ENCODE measurements around the gene UBE3D.
"Not testable (repeated sequence)": the region's sequence is repeated elsewhere in the genome, so short reads cannot be mapped to it uniquely, and the experiment has no call there.

UBE3D gene

DNA sequence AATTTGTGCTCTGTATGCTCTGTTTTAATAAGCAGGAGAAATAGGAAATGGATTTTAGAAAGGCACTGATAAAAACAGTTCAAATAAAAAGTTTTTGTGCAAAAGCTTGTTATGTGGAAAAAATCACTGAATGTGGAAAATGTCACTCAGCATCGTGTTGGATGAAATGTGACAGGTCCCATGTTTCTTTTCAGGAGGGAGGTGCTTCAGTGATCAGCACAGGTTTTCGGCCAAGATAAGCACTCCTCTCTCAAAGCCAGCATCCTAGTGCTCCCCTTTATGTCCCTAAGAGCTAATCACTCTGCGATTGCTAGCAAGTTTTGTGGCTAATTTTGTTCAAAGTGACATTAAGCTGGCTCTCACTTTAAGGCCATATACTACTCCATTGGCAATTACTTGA, 12.0 kb downstream of the UBE3D start:
- DNase-seq = no peak

DNA sequence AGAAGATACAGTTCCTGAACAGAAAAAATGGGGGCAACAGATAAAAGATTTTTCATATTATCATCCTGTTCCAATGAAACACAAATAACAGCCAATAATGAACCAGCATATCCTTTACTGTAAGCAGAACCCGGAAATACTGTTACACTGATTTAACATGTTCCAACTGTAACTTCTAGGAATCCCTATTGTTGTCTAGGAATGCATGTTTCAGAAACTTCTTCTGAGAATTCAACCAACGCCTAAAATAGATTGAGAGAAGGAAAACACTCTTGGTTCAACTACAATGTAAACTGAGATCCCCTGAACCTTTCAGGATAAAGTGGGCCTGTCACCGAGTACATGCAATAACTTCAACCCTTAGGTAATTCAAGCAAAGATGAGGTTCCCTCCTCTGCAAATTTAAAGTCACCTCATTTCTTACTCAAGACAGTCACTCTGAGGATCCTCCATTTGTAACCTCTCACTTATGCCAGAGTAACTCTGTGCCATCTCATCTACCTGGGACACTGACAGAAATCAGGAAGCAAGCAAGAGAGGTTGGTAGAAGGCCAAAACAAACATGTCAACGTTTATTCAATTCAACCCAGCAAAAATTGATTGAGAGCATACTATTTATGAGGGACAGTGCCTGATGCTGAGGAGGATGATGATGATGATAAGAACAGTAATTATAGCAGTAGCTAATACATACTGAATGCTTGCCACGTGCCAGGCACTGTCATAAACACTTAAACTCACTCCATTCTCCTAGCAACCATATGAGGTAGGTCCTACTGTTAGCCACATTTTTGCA, 14.1 kb downstream of the UBE3D start:
- no peak for DNase-seq

DNA sequence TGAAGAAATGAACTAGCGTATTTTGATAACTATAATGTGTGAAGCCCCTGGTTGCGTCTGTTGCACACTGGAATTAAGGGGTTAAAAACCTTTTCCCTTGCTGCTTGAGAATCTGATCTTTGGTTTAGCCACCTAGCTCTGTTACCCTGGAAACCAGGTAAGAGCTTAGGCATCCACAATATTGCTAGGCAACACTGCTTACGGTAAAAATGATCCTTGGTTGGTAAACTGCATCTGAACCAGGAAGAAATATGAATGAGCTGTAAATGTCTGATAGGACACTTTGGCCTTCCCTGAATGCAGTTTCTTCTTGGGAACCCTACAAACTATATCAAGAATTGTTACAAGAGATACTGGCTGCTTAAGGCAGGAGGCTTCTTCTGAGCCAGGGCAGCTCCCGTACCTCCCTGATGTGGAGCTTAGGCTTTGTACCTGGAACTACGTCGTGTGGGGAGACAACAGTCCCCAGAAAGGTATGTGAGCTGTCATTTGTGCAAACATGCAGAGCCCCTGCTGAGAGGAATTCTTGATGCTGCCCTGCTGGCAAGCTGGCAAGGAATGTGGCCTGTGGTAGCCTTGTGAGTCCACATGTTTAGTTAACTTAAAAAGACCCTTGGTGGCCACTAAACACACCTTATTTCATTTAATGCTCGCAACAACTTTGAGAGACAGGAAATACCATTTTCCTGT, 18.4 kb downstream of the UBE3D start:
- DNase-seq = no peak

DNA sequence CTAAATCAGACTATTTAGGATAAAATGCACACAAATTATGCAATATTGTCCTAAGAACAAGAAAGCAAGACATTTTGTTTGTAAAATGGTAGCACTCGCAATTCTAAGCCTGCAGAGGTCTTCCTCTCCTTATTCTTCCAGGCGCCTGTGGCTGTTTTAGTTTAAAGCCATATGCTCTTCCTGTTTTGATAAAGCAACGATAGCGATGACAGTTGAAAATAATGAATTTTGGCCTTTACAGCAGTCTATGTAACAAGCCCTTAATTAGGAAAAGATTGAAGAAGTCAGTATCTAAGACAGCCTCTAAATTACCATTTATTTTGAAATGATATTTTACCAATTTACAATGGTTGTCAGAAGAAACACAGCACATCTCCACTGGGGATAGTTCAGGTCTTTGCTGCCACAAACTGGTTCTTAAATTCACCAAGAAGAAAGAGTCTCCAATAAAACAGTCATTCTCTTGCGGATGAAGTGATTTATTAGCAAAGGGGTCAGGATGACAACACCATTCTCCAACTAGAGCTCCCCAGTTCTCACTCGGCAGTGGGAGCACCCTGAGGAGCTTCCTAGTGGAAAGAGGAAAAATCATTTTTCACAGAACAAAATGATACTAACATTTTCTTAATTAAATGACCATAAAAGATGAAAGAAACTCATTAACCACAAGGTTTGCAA, 21.4 kb downstream of the UBE3D start:
- DNase-seq = no peak

DNA sequence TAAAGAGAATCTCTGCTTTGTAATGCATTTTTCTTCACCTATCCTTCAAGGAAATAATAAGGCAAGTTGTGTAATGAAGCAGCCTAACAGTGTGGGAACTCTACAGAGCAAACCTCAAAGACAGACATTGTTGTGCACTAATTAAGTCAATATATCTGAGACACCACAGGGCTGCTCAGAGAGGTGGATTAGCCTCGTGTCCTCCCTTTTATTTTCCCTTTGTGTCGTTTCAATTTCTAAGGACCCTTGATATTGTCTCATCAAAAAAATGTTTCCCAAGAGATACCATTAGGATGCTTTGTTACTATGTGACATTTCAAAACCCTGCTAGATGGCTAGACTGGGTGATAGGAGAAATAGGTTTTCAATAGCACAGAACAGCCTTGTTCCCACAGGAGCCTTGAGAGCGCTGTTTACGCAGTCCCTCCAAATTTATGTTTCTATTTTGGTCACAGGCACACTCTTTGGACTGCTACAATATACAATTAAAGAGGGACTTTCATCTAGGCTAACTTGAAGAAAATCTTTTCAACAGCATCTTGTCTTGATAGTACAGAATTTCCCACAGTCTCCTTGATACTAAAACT, 23.1 kb downstream of the UBE3D start:
- DNase-seq = no peak

DNA sequence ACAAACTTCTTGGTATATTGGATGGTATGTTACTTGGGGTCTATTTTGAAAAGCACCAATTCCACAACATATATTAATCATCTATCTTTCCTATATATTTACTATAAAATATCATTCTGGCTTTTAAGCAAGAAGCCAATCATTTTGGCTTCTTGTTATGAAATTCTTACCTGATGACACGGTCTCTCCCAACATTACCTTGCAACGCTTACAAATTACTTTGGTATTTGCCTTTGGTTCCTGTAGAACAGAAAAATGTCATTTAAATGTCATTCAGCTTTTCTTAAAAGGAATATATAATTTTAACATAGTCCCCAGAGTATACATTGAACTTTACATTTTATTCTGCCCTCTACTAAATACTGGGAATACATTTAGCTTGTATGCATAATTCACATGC, 27.4 kb downstream of the UBE3D start:
- DNase-seq = no peak

DNA sequence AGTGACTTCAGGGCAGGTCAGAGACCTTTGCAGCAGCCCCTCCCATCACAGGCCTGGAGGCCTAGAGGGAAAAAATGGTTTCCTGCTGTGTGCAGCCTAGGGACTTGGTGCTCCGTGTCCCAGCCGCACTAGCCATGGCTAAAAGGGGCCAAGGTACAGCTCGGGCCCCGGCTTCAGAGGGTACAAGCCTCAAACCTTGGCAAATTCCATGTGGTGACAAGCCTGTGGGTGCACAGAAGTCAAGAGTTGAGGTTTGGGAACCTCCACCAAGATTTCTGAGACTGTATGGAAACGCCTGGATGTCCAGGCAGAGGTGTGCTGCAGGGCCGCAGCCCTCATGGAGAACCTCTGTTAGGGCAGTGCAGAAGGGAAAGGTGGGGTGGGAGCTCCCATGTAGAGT, 34.0 kb downstream of the UBE3D start:
- DNase-seq = no peak

DNA sequence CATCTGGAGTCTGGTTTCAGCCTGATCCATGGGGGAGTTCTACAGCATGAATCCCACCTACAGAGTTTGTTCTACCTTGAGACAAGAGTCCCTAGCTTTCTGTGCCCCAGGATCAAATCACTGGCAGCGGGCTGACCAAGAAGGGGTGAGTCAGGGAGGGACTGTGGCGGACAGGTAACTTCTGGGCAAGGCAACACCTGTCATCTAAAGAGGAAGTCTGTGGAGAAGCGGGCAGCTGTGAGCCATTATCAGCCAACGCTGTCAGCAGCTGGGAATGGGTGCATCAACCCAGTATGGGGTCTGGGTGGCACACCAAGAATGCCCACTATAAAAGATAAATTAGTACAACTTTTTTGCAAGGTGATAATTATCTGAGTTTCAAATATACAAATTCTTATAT, 45.9 kb downstream of the UBE3D start:
- DNase-seq = no peak

DNA sequence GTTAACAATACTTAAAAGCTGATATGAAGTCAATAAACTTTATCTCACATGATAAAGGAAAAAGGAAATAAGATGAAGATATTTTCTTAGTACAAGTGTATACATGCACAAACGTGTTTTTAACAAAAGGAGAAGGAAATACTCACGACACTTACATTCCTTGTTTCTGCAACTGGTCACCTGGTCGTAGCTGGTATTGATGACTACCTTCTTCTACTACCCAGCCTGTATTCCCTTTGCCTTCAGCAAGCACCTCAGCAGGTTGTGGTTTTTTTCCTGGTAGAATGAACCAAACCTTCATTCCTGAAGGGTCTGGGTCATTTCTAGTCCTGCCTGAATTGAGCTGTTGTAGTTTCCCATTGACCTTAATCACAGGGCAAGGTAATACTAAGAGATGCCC, 54.5 kb downstream of the UBE3D start:
- DNase-seq = not testable (repeated sequence)

DNA sequence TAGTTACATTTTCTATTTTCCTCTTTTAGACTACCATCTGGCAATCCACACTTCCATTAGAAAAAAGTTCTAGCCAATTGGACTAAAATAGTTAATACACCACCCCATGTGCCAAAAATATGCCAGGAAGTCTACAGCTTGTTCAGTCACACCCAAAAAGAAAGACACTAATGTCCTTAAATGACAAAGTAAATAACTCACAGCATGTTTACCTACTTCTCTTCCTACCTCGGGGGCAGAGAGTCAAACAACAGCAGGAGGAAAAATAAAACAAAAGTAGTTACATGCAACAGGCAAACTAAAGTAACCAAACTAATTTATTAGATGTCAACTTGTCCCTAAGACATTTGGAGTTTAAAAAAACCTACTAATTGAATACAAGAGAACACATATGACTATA, 57.0 kb downstream of the UBE3D start:
- DNase-seq = no peak

DNA sequence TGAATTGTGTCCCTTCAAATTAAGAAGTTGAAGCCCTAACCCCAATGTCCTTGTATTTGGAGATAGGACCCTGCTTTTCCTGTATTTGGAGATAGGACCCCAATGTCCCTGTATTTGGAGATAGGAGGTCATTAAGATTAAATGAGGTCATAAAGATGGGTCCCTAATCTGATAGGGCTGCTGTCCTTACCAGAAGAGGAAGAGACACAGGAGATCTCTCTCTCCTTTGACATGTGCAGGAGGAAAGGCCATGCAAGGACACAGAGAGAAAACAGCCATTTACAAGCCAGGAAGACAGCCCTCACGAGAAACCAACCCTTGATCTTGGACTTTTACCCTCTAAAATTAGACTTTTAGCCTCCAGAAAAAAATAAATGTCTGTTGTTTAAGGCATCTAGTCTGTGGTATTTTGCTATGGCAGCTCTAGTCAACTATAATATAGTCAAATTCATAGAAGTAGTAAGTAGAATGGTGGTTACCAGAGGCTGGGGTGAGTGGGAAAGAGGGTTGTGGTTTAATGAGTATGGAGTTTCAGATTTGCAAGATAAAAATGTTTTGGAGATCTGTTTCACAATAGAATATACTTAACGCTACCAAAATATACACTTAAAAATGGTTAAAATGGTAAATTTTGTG, 59.3 kb downstream of the UBE3D start:
- no peak for DNase-seq

DNA sequence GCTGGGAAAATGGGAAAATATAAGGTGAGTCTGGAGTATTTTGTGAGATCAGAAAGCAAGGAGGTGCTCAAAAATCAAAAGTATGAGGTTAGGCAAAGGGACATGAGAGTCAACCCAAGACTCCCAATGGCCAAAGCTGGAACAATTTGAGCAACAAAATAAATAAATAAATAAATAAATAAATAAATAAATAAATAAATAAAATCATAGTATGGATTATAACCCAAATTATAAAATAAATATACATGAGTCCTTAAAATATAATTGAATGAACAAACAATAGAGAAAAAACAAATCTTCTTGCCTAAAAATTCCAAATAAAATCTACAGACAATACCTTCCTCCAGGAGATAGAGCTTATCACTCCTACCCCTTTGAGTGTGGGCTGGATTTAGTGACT, 69.5 kb downstream of the UBE3D start:
- DNase-seq = no peak

DNA sequence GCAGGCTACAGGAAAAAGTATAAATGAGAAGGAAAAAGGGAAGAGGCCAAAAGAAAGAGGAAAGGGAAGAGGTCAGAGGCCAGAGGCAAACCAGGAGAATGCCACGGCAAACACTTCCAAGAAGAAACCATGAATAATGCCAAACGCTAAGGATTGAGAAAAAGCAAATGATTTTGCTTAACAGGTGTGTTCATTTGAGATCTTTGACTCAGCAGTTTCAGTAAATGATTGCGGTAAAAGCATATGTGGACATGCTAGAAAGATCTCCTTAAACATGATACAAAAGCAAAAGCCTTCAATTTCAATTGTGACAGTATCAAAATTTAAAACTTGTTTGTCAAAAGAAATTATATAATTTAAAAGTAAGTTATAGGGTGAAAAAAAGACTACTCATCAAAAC, 70.6 kb downstream of the UBE3D start:
- no peak for DNase-seq

DNA sequence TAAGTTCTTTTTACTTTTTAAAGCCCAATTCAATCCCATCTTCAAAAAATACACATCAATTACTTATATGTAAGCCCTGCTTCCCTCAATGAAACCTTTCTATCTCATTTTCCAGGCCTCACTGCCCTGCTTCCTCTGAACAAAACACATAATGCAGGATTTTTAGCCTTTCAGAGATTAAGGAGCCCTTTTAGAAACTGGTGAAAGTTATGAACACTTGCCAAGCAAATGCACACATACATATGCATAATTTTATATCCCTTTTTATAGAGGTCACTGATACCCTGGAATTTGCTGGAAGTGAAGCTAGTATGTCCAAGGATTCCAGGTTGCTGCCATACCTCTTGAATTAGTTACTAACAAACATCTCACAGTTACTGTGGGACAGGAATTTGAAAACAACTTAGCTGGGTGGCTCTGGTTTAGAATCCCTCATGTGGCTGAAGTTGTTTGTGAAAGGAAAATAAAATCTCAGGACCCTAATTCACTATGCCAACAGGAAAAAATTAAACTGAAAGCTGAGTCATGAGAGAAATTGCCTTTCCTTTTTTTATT, 75.8 kb downstream of the UBE3D start:
- no peak for DNase-seq

DNA sequence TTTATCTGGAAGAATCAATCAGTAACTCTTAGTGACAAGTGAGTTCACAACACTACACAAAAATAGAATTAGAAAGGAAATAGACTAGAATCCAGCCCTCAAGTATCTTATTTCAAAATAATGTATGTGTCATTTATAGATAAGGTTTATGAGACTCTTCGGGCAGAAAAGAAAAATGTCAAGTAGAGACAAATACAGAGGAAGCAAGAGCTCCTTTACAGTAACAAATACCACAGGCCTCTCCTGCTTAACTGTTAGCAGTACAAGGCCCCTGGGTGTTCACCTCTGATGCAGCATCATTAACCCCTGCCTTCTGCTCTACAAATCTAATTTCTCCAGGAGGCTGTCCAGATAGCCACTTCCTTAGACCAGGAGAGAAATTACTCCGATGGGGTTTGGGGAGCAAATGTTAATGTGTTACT, 76.7 kb downstream of the UBE3D start:
- no peak for DNase-seq

DNA sequence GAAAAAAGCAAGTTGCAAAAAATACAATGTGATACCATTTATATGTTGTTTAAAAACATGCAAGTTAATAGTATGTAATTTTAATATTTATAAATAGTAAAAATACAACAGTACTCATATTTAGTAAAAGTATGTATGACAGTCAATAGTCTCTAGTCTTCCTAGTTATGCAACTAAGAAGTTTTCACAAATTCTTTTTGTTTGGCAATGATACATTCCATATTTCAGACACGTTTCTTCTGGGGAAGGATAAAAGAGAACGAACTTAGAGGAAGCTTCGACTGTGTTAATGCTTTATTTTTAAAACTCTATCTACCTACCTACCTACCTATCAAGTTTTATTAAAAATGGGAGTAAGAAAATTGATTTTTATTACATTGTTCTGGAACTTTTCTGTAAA, 77.7 kb downstream of the UBE3D start:
- no peak for DNase-seq

DNA sequence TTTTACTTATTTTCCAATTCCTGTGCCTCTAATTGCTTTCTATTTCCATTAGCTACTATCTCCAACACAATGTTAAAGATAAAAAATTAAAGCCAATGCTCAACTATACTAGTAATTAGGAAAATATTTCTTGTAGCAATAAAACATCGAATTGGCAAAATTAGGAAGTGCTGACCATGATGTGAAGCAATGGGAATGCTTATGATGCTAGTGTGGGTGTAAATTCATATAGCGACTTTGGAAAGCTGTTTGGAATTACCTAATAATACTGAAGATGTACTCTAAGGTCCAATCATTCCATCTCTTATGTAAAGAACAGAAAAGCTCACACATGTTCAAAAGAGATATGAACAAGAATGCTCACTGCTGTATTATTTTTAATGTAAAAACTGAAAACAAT, 78.2 kb downstream of the UBE3D start:
- DNase-seq = no peak

DNA sequence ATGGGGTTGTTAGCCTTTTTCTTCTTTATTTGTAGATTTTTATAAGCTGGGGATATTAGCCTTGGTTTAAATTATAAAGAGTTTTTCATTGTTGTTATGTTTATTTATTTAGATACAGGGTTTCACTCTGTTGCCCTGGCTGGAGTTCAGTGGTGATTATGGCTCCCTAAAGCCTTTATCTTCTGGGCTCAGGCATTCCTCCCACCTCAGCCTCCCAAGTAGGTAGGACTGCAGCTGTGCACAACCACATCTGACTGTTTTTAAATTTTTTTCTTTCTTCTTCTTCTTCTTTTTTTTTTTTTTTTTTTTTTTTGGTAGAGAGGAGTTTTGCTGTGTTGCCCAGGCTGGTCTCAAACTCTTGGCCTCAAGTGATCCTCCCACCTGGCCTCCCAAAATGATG, 80.9 kb downstream of the UBE3D start:
- DNase-seq = no peak

DNA sequence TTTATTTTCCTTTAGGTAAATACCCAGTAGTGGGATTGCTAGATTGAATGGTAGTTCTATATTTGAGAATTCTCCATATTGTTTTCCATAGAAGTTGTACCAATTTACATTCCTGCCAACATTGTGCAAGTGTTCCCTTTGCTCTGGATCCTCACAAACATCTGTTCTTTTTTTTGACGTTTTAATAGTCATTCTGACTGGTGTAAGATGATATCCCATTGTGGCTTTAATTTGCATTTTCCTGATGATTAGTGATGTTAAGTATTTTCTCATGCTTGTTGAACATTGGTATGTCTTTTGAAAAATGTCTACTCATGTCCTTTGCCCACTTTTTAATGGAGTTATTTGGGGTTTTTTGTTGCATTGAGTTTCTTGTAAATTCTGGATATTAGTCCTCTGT, 85.6 kb downstream of the UBE3D start:
- no peak for DNase-seq

DNA sequence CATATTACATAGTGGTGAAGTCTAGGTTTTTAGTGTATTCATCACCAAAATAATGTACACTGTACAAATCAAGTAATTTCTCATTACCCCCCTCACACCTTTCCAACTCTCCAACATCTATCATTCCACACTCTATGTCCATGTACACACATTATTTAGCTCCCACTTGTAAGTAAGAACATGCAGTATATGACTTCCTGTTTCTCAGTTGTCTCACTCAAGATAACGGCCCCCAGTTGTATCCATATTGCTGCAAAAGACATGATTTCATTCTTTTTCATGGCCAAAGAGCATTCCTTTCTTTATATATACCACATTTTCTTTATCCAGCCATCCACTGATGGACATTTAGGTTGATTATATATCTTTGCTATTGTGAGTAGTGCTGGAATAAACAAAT, 86.0 kb downstream of the UBE3D start:
- DNase-seq = no peak

DNA sequence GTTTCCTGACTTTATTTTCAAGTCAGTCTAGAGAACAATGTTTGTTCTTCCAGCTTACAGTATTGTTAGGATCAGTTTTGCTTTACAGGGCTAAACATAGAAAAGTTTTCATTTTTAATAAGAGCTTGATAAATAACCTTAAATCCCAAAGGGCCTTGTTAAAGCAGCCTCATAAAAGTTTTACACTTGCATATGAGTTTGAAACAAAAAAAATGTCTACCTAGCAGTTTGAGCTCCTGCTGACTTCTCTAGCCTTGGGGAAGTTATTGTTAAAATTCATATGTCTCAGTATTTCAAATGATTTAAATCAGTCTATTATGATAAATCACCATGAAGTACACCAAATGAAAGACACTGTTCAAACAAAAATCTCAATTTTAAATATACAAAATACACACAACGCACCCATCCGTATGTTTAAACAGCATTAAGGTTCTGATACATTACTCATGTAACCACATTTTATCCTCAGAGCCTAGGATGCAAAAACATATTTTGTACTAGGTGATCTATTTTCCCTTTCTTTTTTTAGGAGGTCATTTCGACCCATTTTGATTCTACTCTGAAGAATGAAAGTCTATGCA, 87.2 kb downstream of the UBE3D start:
- DNase-seq = no peak

DNA sequence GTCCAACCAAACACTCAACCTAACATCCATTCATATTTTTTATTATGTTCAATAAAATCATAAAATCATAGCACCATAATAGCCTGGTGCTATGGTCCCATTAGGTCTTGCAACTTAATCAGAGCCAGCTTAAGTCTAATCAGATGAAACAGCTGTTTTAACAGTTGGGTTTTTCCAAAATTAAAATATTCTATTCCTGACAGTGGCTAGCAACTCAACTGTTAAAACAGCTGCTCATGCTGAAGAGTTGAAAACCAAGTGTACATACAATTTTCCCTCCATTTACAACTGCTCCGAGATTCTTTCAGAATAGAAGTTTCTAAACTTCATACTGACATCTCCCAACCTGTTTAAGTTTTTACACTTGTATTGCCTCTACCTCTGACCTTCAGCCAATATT, 89.5 kb downstream of the UBE3D start:
- DNase-seq = no peak

Measured in stimulated activated naive CD4-positive, alpha-beta T cell treated with Interleukin-2 at 50 U/mL for 16 hours (primary cell).